Measurements from ENCODE around the gene ANTXR2.

ANTXR2 gene

GRCh38 chr4:80060804-80061203, 12.2 kb downstream of the ANTXR2 start:
- no peak for TF ChIP-seq CTCF (IDR thresholded peaks at IDR 0.05; ENCODE audit: low read depth, low read length)
- H3K27me3 ChIP-seq: no peaks in the 10 kb centered on the region
- no peak for DNase-seq
- H3K9me3 ChIP-seq: no peaks in the 10 kb centered on the region
- no peak overlapping the region for H3K4me3 ChIP-seq (ENCODE audit: low read depth, low read length)
- H3K36me3 ChIP-seq: no peaks in the 10 kb centered on the region
- H3K4me1 ChIP-seq: no peaks in the 10 kb centered on the region

GRCh38 chr4:80058740-80059139, 14.3 kb downstream of the ANTXR2 start:
- no peak overlapping the region for H3K4me3 ChIP-seq (ENCODE audit: low read depth, low read length)
- no peaks in the 10 kb centered on the region for H3K9me3 ChIP-seq
- no peak for TF ChIP-seq CTCF (IDR thresholded peaks at IDR 0.05; ENCODE audit: low read depth, low read length)
- H3K27me3 ChIP-seq: no peaks in the 10 kb centered on the region
- peaks cover 3% of the 10 kb centered on the region; the same call in 1 of the 2 replicates for H3K4me1 ChIP-seq
- DNase-seq: no peak
- H3K36me3 ChIP-seq: peaks cover 3% of the 10 kb centered on the region; the same call in 1 of the 2 replicates

- H3K27me3 ChIP-seq: no peaks in the 10 kb centered on the region
- peaks cover 8% of the 10 kb centered on the region; the same call in 1 of the 2 replicates for H3K4me1 ChIP-seq
- peaks cover 3% of the 10 kb centered on the region; the same call in 1 of the 2 replicates for H3K36me3 ChIP-seq
- TF ChIP-seq CTCF (IDR thresholded peaks at IDR 0.05; ENCODE audit: low read depth, low read length): no peak
- H3K9me3 ChIP-seq: no peaks in the 10 kb centered on the region
- H3K4me3 ChIP-seq (ENCODE audit: low read depth, low read length): no peak overlapping the region
- DNase-seq: no peak
Measured at GRCh38 chr4:80054375-80054774, 18.7 kb downstream of the ANTXR2 start.

GRCh38 chr4:80053140-80053910, 19.7 kb downstream of the ANTXR2 start:
- peaks cover 8% of the 10 kb centered on the region; the same call in 1 of the 2 replicates for H3K4me1 ChIP-seq
- H3K27me3 ChIP-seq: no peaks in the 10 kb centered on the region
- H3K4me3 ChIP-seq (ENCODE audit: low read depth, low read length): no peak overlapping the region
- DNase-seq: no peak
- peaks cover 3% of the 10 kb centered on the region; the same call in 1 of the 2 replicates for H3K36me3 ChIP-seq
- no peak for TF ChIP-seq CTCF (IDR thresholded peaks at IDR 0.05; ENCODE audit: low read depth, low read length)
- no peaks in the 10 kb centered on the region for H3K9me3 ChIP-seq

GRCh38 chr4:80049813-80050534, 23.1 kb downstream of the ANTXR2 start:
- TF ChIP-seq CTCF (IDR thresholded peaks at IDR 0.05; ENCODE audit: low read depth, low read length): no peak
- H3K4me1 ChIP-seq: peaks cover 6% of the 10 kb centered on the region; the same call in 1 of the 2 replicates
- DNase-seq: no peak
- no peaks in the 10 kb centered on the region for H3K9me3 ChIP-seq
- H3K4me3 ChIP-seq (ENCODE audit: low read depth, low read length): no peak overlapping the region
- peaks cover 1% of the 10 kb centered on the region; the same call in 1 of the 2 replicates for H3K36me3 ChIP-seq
- H3K27me3 ChIP-seq: no peaks in the 10 kb centered on the region

Data from BE2C (cell line).